Activated CD4-positive, alpha-beta T cell treated with anti-CD3 and anti-CD28 coated beads for 36 hours (primary cell): Measurements from ENCODE around the gene TTC32. TPM values are rescaled to one million over a fixed set of nuclear protein-coding genes. Genes with fewer than 3 reads are reported as not detected.
"Not testable (repeated sequence)": the region's sequence is repeated elsewhere in the genome, so short reads cannot be mapped to it uniquely, and the experiment has no call there.

Source experiments
- ATAC-seq: fragments of 200-7000 bp; cut with Tn5 transposase; one replicate; pipeline ENCODE4 v1.10.0; 2021; ENCODE audit warnings: mild to moderate bottlenecking, moderate library complexity
- CTCF ChIA-PET: fragments of 350-600 bp; sonication (Branson Sonifier 250); formaldehyde crosslinking; loops from one replicate; lab custom pipeline; 2021; ENCODE audit warnings: antibody characterized with exemption; lab: Charles Lee
- POLR2A ChIA-PET: fragments of 350-600 bp; sonication (Branson Sonifier 250); formaldehyde crosslinking; loops from one replicate; lab custom pipeline; 2021; ENCODE audit warnings: antibody characterized with exemption, inconsistent platforms; lab: Charles Lee
- DNase-seq: peaks from one replicate; pipeline ENCODE4 v3.0.0-alpha.2; 2020
- H3K27ac Mint-ChIP-seq: one replicate; pipeline ENCODE4 v1.8.0; 2021; ENCODE audit warnings: mixed read lengths
- H3K27me3 Mint-ChIP-seq: one replicate; pipeline ENCODE4 v1.8.0; 2021; ENCODE audit warnings: mixed read lengths
- H3K36me3 Mint-ChIP-seq: one replicate; pipeline ENCODE4 v1.8.0; 2021; ENCODE audit warnings: low read depth, mixed read lengths
- H3K4me1 Mint-ChIP-seq: one replicate; pipeline ENCODE4 v1.8.0; 2021; ENCODE audit warnings: mixed read lengths
- H3K4me3 Mint-ChIP-seq: one replicate; pipeline ENCODE4 v1.8.0; 2021; ENCODE audit warnings: mild to moderate bottlenecking, moderate library complexity, mixed read lengths
- H3K9me3 Mint-ChIP-seq: one replicate; pipeline ENCODE4 v1.8.0; 2021; ENCODE audit warnings: low read depth, mixed read lengths
- intact Hi-C, 2 experiments: fragments of 100-400 bp; cut with DNase I in 1 of 2; cut with micrococcal nuclease in 1 of 2; formaldehyde crosslinking; loops; one replicate each; pipeline versions ENCODE4 v1.14.2 to v1.15.1; 2022 to 2024; cut with DNase I, micrococcal nuclease
- total RNA-seq, 2 experiments: library from RNA; stranded (reverse); gene quantifications; one replicate each; pipeline ENCODE4 v1.2.3, GENCODE V29; 2021

The TTC32 gene
- total RNA-seq, 2 experiments from 2014 or later, result 8.8 to 15.7 TPM

GRCh38 chr2:19883971-19884720 lies 17.6 kb downstream of the TTC32 start:
- POLR2A ChIA-PET, result no interaction called here
- no peaks in the 10 kb centered on the region for H3K27me3 Mint-ChIP-seq
- peaks cover 3% of the 10 kb centered on the region for H3K4me1 Mint-ChIP-seq
- no peaks in the 10 kb centered on the region for H3K36me3 Mint-ChIP-seq
- H3K4me3 Mint-ChIP-seq, result no peak overlapping the region
- DNase-seq, result no peak
- ATAC-seq, result no peak
- CTCF ChIA-PET, result interaction anchor here (0.6 to 1.6 kb wide), 2 partner anchors 11 to 133 kb away, joined by 3 to 5 read pairs; no protein-coding TSS in a partner anchor
- no peaks in the 10 kb centered on the region for H3K9me3 Mint-ChIP-seq
- intact Hi-C loops, result no loop called here
- H3K27ac Mint-ChIP-seq, result no peak overlapping the region

GRCh38 chr2:19883486-19883885 lies 18.3 kb downstream of the TTC32 start:
- H3K9me3 Mint-ChIP-seq, result no peaks in the 10 kb centered on the region
- no peaks in the 10 kb centered on the region for H3K27me3 Mint-ChIP-seq
- H3K4me1 Mint-ChIP-seq, result peaks cover 2% of the 10 kb centered on the region
- ChIA-PET CTCF (interaction anchor here (1.6 kb wide), 1 partner anchor 10 kb away, joined by 3 read pairs; no protein-coding TSS in a partner anchor), POLR2A (no interaction called here)
- no peak for ATAC-seq
- no peaks in the 10 kb centered on the region for H3K36me3 Mint-ChIP-seq
- intact Hi-C loops, result no loop called here
- DNase-seq, result no peak
- no peak overlapping the region for H3K27ac Mint-ChIP-seq
- no peak overlapping the region for H3K4me3 Mint-ChIP-seq

- ATAC-seq, result no peak
- H3K4me3 Mint-ChIP-seq, result no peak overlapping the region
- intact Hi-C loops, result no loop called here
- no peak overlapping the region for H3K27ac Mint-ChIP-seq
- ChIA-PET POLR2A (no interaction called here), CTCF (interaction anchor here (0.8 to 1.6 kb wide), 2 partner anchors 9 to 45 kb away, joined by 3 read pairs; no protein-coding TSS in a partner anchor)
- H3K36me3 Mint-ChIP-seq, result peaks cover 3% of the 10 kb centered on the region
- DNase-seq, result no peak
- H3K4me1 Mint-ChIP-seq, result peaks cover 2% of the 10 kb centered on the region
- no peaks in the 10 kb centered on the region for H3K9me3 Mint-ChIP-seq
- no peaks in the 10 kb centered on the region for H3K27me3 Mint-ChIP-seq
Observed at GRCh38 chr2:19882286-19882685, 19.5 kb downstream of the TTC32 start.

GRCh38 chr2:19881908-19882265 lies 19.9 kb downstream of the TTC32 start:
- ChIA-PET CTCF (interaction anchor here (0.8 kb wide), 1 partner anchor 46 kb away, joined by 3 read pairs; no protein-coding TSS in a partner anchor), POLR2A (no interaction called here)
- DNase-seq (no peak), ATAC-seq (no peak)
- H3K27me3 Mint-ChIP-seq, result no peaks in the 10 kb centered on the region
- intact Hi-C loops, result no loop called here
- H3K4me1 Mint-ChIP-seq, result peaks cover 2% of the 10 kb centered on the region
- H3K36me3 Mint-ChIP-seq, result peaks cover 4% of the 10 kb centered on the region
- no peak overlapping the region for H3K4me3 Mint-ChIP-seq
- no peaks in the 10 kb centered on the region for H3K9me3 Mint-ChIP-seq
- H3K27ac Mint-ChIP-seq, result no peak overlapping the region

GRCh38 chr2:19881221-19881907 lies 20.4 kb downstream of the TTC32 start:
- Mint-ChIP-seq H3K4me3 (no peak overlapping the region), H3K9me3 (no peaks in the 10 kb centered on the region), H3K27me3 (no peaks in the 10 kb centered on the region), H3K27ac (no peak overlapping the region), H3K4me1 (peaks cover 2% of the 10 kb centered on the region), H3K36me3 (peaks cover 7% of the 10 kb centered on the region)
- DNase-seq (no peak), ATAC-seq (no peak)
- POLR2A ChIA-PET, result no interaction called here
- intact Hi-C loops, result no loop called here
- CTCF ChIA-PET, result no interaction called here

- H3K27me3 Mint-ChIP-seq, H3K4me1 Mint-ChIP-seq, H3K4me3 Mint-ChIP-seq, POLR2A ChIA-PET, intact Hi-C loops, H3K36me3 Mint-ChIP-seq, DNase-seq, ATAC-seq, H3K9me3 Mint-ChIP-seq, H3K27ac Mint-ChIP-seq: not testable (repeated sequence)
- CTCF ChIA-PET, result interaction anchor here (0.7 kb wide), 1 partner anchor 9 kb away, joined by 3 read pairs; no protein-coding TSS in a partner anchor
Observed at GRCh38 chr2:19880191-19880590, 21.6 kb downstream of the TTC32 start.

GRCh38 chr2:19879120-19879519 lies 22.7 kb downstream of the TTC32 start:
- H3K27me3 Mint-ChIP-seq, result no peaks in the 10 kb centered on the region
- POLR2A ChIA-PET, result no interaction called here
- peaks cover 2% of the 10 kb centered on the region for H3K4me1 Mint-ChIP-seq

GRCh38 chr2:19878268-19879046 lies 23.3 kb downstream of the TTC32 start:
- CTCF ChIA-PET, result no interaction called here

More at GRCh38 chr2:19879120-19879519, 22.7 kb downstream of the TTC32 start:
- CTCF ChIA-PET, result no interaction called here
- ATAC-seq, result no peak
- Mint-ChIP-seq H3K9me3 (no peaks in the 10 kb centered on the region), H3K27ac (no peak overlapping the region), H3K36me3 (peaks cover 9% of the 10 kb centered on the region), H3K4me3 (no peak overlapping the region)
- intact Hi-C loops, result no loop called here
- no peak for DNase-seq

GRCh38 chr2:19876751-19877150 lies 25.0 kb downstream of the TTC32 start:
- DNase-seq, result no peak
- Mint-ChIP-seq H3K27me3 (no peaks in the 10 kb centered on the region), H3K4me1 (peaks cover 2% of the 10 kb centered on the region), H3K9me3 (no peaks in the 10 kb centered on the region), H3K36me3 (peaks cover 9% of the 10 kb centered on the region), H3K27ac (no peak overlapping the region), H3K4me3 (no peak overlapping the region)
- CTCF ChIA-PET, result interaction anchor here (0.8 kb wide), 1 partner anchor 12 kb away, joined by 3 read pairs; no protein-coding TSS in a partner anchor
- no peak for ATAC-seq
- intact Hi-C loops, result no loop called here
- POLR2A ChIA-PET, result no interaction called here

More at GRCh38 chr2:19878268-19879046, 23.3 kb downstream of the TTC32 start:
- POLR2A ChIA-PET, result no interaction called here
- Mint-ChIP-seq H3K27ac (no peak overlapping the region), H3K27me3 (no peaks in the 10 kb centered on the region), H3K36me3 (peaks cover 9% of the 10 kb centered on the region), H3K9me3 (no peaks in the 10 kb centered on the region), H3K4me3 (no peak overlapping the region), H3K4me1 (peaks cover 2% of the 10 kb centered on the region)
- no peak for ATAC-seq
- intact Hi-C loops, result no loop called here
- DNase-seq, result no peak

GRCh38 chr2:19875280-19875679 lies 26.5 kb downstream of the TTC32 start:
- intact Hi-C loops, result no loop called here
- no peaks in the 10 kb centered on the region for H3K27me3 Mint-ChIP-seq
- POLR2A ChIA-PET, result no interaction called here
- H3K27ac Mint-ChIP-seq, result no peak overlapping the region
- DNase-seq, result no peak
- H3K4me3 Mint-ChIP-seq, result no peak overlapping the region
- no peak for ATAC-seq
- H3K4me1 Mint-ChIP-seq, result peaks cover 2% of the 10 kb centered on the region
- peaks cover 9% of the 10 kb centered on the region for H3K36me3 Mint-ChIP-seq
- no peaks in the 10 kb centered on the region for H3K9me3 Mint-ChIP-seq
- CTCF ChIA-PET, result interaction anchor here (0.8 to 1.0 kb wide), 3 partner anchors 11 to 1473 kb away, joined by 3 to 4 read pairs (median 3); no protein-coding TSS in a partner anchor

- Mint-ChIP-seq H3K4me1 (peaks cover 2% of the 10 kb centered on the region), H3K9me3 (no peaks in the 10 kb centered on the region), H3K36me3 (peaks cover 9% of the 10 kb centered on the region), H3K27ac (no peak overlapping the region), H3K4me3 (no peak overlapping the region), H3K27me3 (no peaks in the 10 kb centered on the region)
- intact Hi-C loops, result no loop called here
- ATAC-seq (no peak), DNase-seq (no peak)
- POLR2A ChIA-PET, result no interaction called here
- CTCF ChIA-PET, result interaction anchor here (0.8 to 1.0 kb wide), 3 partner anchors 10 to 1473 kb away, joined by 3 to 4 read pairs (median 3); no protein-coding TSS in a partner anchor
Observed at GRCh38 chr2:19874726-19875125, 27.1 kb downstream of the TTC32 start.
